Neural progenitor cell (in vitro differentiated cells): ENCODE measurements around the gene TSPAN15.

Source experiments
- EZH2 ChIP-seq: fragments of 200-600 bp; sonication (generic); IDR thresholded peaks from 2 replicates; pipeline ENCODE4 v1.6.1; 2017; ENCODE audit warnings: antibody characterized with exemption, mild to moderate bottlenecking, moderate library complexity
- EZH2phosphoT487 ChIP-seq: fragments of 200-600 bp; sonication (generic); IDR thresholded peaks from 2 replicates; pipeline ENCODE4 v1.6.1; 2017; ENCODE audit warnings: antibody characterized with exemption

DNA sequence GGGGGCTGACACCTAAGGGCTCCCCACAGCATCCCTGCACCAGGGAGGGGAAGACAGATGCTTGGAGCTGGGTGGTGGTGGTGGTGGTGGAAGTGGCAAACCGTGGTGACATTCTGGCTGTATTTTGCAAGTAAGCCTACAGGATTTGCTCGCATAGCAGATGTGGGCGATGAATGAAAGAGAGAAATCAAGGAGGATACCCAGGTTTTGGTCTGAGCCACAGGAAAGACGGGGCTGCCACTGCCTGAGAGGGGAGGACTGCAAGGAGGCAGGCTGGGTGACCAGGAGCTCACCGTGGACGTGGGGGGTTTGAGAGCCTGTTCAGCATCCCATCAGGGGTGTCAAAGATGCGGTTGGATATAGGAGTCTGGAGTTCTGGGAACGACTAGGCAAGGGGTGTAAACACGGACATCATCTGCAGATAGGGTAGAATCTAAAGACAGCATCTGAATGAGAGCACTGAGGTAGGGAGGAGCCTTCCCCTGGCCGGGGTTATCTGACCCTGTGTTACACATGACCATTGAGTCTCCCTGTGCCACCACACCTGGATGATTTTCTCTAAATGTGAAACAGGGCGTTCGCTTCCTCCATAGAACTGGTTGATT is 49.7 kb downstream of the TSPAN15 start:
- TF ChIP-seq EZH2 (no peak), EZH2phosphoT487 (no peak)
